Measurements from ENCODE around the gene PPP2R5C. TPM values are rescaled to one million over a fixed set of nuclear protein-coding genes. Genes with fewer than 3 reads are reported as not detected.

The PPP2R5C gene
- total and polyA plus RNA-seq, 2 of the 8 experiments (the other 6 are each of a cell fraction or from before 2014, with no cell fraction given): 49.6 to 95.9 TPM

DNA sequence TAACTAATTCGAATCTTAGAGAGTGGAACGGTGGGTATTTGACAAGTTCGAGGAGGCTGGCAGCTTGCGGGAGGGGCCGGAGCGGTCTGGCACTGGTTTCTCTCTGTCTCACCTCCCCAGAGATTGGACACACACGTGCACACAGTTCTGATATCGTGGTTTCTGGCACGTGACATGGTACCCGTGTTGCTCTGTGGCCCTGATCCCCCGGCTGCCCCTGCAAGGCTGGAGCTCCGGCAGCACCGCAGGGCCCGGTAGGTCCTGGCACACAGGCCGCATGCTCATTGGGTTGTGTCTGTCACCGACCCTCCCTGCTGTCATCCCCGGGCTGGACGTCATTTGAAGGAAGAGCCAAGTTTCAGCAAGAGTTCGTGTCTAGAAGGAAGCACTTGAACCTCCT is 82.7 kb downstream of the PPP2R5C start:
- Histone ChIP-seq H2BK120ac (replicated peaks; ENCODE audit: low read depth, low read length) (no peak overlapping the region), H2BK20ac (ENCODE audit: low read length) (no peak overlapping the region), H3K14ac (ENCODE audit: insufficient read length) (no peak overlapping the region), H3K4me1 (replicated peaks in 1 of 4; ENCODE audit: control insufficient read depth in 3 of 4, insufficient read depth in 4 of 4, low read length in 3 of 4) (peaks cover 0 to 7% (median 4%) of the 10 kb centered on the region in 4 experiments; a peak in 5 of 7 replicates), H3K23ac (ENCODE audit: insufficient read length) (no peak overlapping the region), H3K79me2 (ENCODE audit: control insufficient read depth in 1 of 2, insufficient read depth in 2 of 2, low read length in 2 of 2) (peaks cover 0 to 14% of the 10 kb centered on the region in 2 experiments; a peak in 1 of 4 replicates), H3K9me3 (ENCODE audit: insufficient read depth in 2 of 2, low read depth in 1 of 2, low read length in 1 of 2) (no peaks in the 10 kb centered on the region), H4K8ac (ENCODE audit: extremely low read depth, insufficient read depth, low read length) (peak overlapping the region; percentile 71; the same call in 1 of the 2 replicates), H3K4me2 (ENCODE audit: insufficient read depth in 1 of 2, low read depth in 2 of 2, low read length in 2 of 2) (no peak overlapping the region), H3K56ac (replicated peaks; ENCODE audit: insufficient read length, low read depth, low read length) (no peak overlapping the region), H3K4ac (replicated peaks; ENCODE audit: insufficient read length, low read depth, low read length) (no peak overlapping the region), H2BK5ac (ENCODE audit: low read depth, low read length) (no peak overlapping the region), H2BK15ac (ENCODE audit: low read length) (no peak overlapping the region), H4K20me1 (replicated peaks in 1 of 2; ENCODE audit: control insufficient read depth in 1 of 2, insufficient read depth in 2 of 2, low read length in 2 of 2) (peaks cover 2 to 24% of the 10 kb centered on the region in 2 experiments), H2AK5ac (ENCODE audit: low read depth, low read length) (no peak overlapping the region), H4K91ac (replicated peaks; ENCODE audit: insufficient read length, low read length) (no peak overlapping the region), H3K27me3 (replicated peaks in 1 of 4; ENCODE audit: control insufficient read depth in 3 of 4, extremely low read depth in 1 of 4, insufficient read depth in 3 of 4, low read length in 3 of 4) (no peaks in the 10 kb centered on the region), H3K23me2 (ENCODE audit: low read depth, low read length) (no peaks in the 10 kb centered on the region), H3K36me3 (ENCODE audit: control insufficient read depth in 2 of 4, insufficient read depth in 4 of 4, low read length in 3 of 4) (no peaks in the 10 kb centered on the region), H3K9ac (replicated peaks in 1 of 4; ENCODE audit: extremely low read depth in 1 of 4, low read depth in 3 of 4, low read length in 3 of 4) (no peak overlapping the region; a peak in 1 of 7 replicates), H3K27ac (ENCODE audit: low read depth, low read length) (no peak overlapping the region), H2BK12ac (ENCODE audit: low read depth, low read length) (no peak overlapping the region), H4K5ac (ENCODE audit: insufficient read length, low read depth, low read length) (no peak overlapping the region), H3K18ac (ENCODE audit: extremely low read depth, low read length) (no peak overlapping the region), H3K79me1 (ENCODE audit: low read depth, low read length) (peaks cover 8% of the 10 kb centered on the region; the same call in 1 of the 2 replicates), H2AFZ (ENCODE audit: low read length) (no peak overlapping the region), H3K4me3 (ENCODE audit: extremely low read depth in 1 of 4, insufficient read depth in 2 of 4, low read depth in 3 of 4, low read length in 4 of 4) (no peak overlapping the region)
- FAIRE-seq (no peak), DNase-seq (ENCODE audit: low read depth in 1 of 2, low spot score in 2 of 2) (no peak)
- no peak for TF ChIP-seq CHD1 (IDR thresholded peaks at IDR 0.05; ENCODE audit: low read depth, low read length)
- TF ChIP-seq SIRT6 (IDR thresholded peaks at IDR 0.05; ENCODE audit: low read length): no peak
- WGBS, 2 experiments (ENCODE audit: extremely low coverage in 1 of 2, insufficient coverage in 1 of 2, insufficient read length in 1 of 2, insufficient replicate concordance in 2 of 2, low coverage in 1 of 2, low lambda C conversion rate in 2 of 2, missing lambda C conversion rate in 1 of 2): 94% methylated on average over 19 of the region's 19 CpGs; no CpG with 5 or more reads in 1 of the 2 experiments
- POLR2A ChIA-PET (ENCODE audit: partially characterized antibody): interaction anchor here (1.2 to 1.3 kb wide), 2 partner anchors 10 to 388 kb away, joined by 3 to 4 read pairs; no protein-coding TSS in a partner anchor
- CTCF ChIA-PET (ENCODE audit: partially characterized antibody): interaction anchor here (0.8 to 3.2 kb wide), 15 partner anchors 13 to 137 kb away, joined by 3 to 24 read pairs (median 3); no protein-coding TSS in a partner anchor
